GM23338 (cell line): ENCODE results near the gene GNAZ. TPM values are rescaled to one million over a fixed set of nuclear protein-coding genes. Genes with fewer than 3 reads are reported as not detected.

Experiments used
- ATAC-seq: fragments of 200-7000 bp; cut with Tn5 transposase; 3 replicates; pipeline ENCODE4 v1.9.1; 2020
- DNase-seq: peaks from one replicate; pipeline ENCODE4 v3.0.0-alpha.2; 2015; ENCODE audit warnings: low spot score
- H2AFZ ChIP-seq: fragments of 200-600 bp; sonication (generic); 2 replicates; pipeline ENCODE4 v1.8.0; 2016; ENCODE audit warnings: antibody characterized with exemption, mild to moderate bottlenecking, moderate library complexity
- H3F3A ChIP-seq: fragments of 200-600 bp; sonication (generic); replicated peaks from 2 replicates; pipeline ENCODE4 v1.8.0; 2017; ENCODE audit warnings: antibody characterized with exemption, mixed run types, low read depth
- H3K27ac ChIP-seq: fragments of 200-600 bp; sonication (generic); 2 replicates; pipeline ENCODE4 v1.6.1; 2016; ENCODE audit warnings: low read depth
- H3K27me3 ChIP-seq: fragments of 200-600 bp; sonication (generic); 2 replicates; pipeline ENCODE4 v1.8.0; 2016; ENCODE audit warnings: mild to moderate bottlenecking, mixed run types, moderate library complexity; ENCODE audit not compliant: insufficient read depth
- H3K36me3 ChIP-seq: fragments of 200-600 bp; sonication (generic); 2 replicates; pipeline ENCODE4 v1.8.0; 2016; ENCODE audit warnings: mild to moderate bottlenecking; ENCODE audit not compliant: insufficient read depth
- H3K4me1 ChIP-seq: fragments of 200-600 bp; sonication (generic); 2 replicates; pipeline ENCODE4 v1.8.0; 2016; ENCODE audit warnings: mild to moderate bottlenecking, moderate library complexity; ENCODE audit not compliant: insufficient read depth
- H3K4me2 ChIP-seq: fragments of 200-600 bp; sonication (generic); 2 replicates; pipeline ENCODE4 v1.7.1; 2017; ENCODE audit warnings: mixed run types
- H3K4me3 ChIP-seq: fragments of 200-600 bp; sonication (generic); 2 replicates; pipeline ENCODE4 v1.6.1; 2016; ENCODE audit warnings: mixed run types
- H3K79me2 ChIP-seq: fragments of 200-600 bp; sonication (generic); replicated peaks from 2 replicates; pipeline ENCODE4 v1.8.0; 2017; ENCODE audit warnings: mild to moderate bottlenecking; ENCODE audit not compliant: insufficient read depth
- H3K9me2 ChIP-seq: fragments of 200-600 bp; sonication (generic); 2 replicates; pipeline ENCODE4 v1.8.0; 2017; ENCODE audit not compliant: insufficient read depth
- H4K20me1 ChIP-seq: fragments of 200-600 bp; sonication (generic); replicated peaks from 2 replicates; pipeline ENCODE4 v1.8.0; 2017; ENCODE audit warnings: mild to moderate bottlenecking; ENCODE audit not compliant: insufficient read depth
- H3K27ac Mint-ChIP-seq: 2 replicates; pipeline ENCODE4 v1.8.0; 2020; ENCODE audit warnings: inconsistent platforms, mild to moderate bottlenecking, moderate library complexity, mixed read lengths
- H3K27me3 Mint-ChIP-seq: 3 replicates; pipeline ENCODE4 v1.8.0; 2022; ENCODE audit warnings: low read depth, mild to moderate bottlenecking, moderate library complexity, mixed read lengths, inconsistent platforms; ENCODE audit not compliant: insufficient read depth, poor library complexity
- H3K36me3 Mint-ChIP-seq: 3 replicates; pipeline ENCODE4 v1.8.0; 2021; ENCODE audit warnings: low read depth, mild to moderate bottlenecking, inconsistent platforms, moderate library complexity, mixed read lengths
- H3K4me1 Mint-ChIP-seq: 3 replicates; pipeline ENCODE4 v1.8.0; 2020; ENCODE audit warnings: mild to moderate bottlenecking, inconsistent platforms, mixed read lengths
- H3K4me3 Mint-ChIP-seq: 3 replicates; pipeline ENCODE4 v1.8.0; 2021; ENCODE audit warnings: moderate library complexity, mild to moderate bottlenecking, inconsistent platforms, mixed read lengths
- H3K9me3 Mint-ChIP-seq: 3 replicates; pipeline ENCODE4 v1.8.0; 2020; ENCODE audit warnings: moderate library complexity, mild to moderate bottlenecking, inconsistent platforms, mixed read lengths
- CREB1 ChIP-seq: fragments of 250-450 bp; sonication (Bioruptor Pico); IDR thresholded peaks from 2 replicates; pipeline ENCODE4 v1.5.0; 2020; ENCODE audit warnings: low read depth, mild to moderate bottlenecking, moderate library complexity
- EZH2 ChIP-seq: fragments of 200-600 bp; sonication (generic); IDR thresholded peaks from one replicate; pipeline ENCODE4 v1.8.0; 2017; ENCODE audit warnings: antibody characterized with exemption, mild to moderate bottlenecking, low read depth; ENCODE audit not compliant: unreplicated experiment
- NANOG ChIP-seq: IDR thresholded peaks from 2 replicates; pipeline ENCODE4 v1.6.1; 2016; ENCODE audit warnings: antibody characterized with exemption, borderline replicate concordance
- polyA plus RNA-seq: library from polyadenylated mRNA; unstranded; fragments of >200 nt; fragmentation: Nextera tagmentation; extraction: Ambion mirVana; gene quantifications from 2 replicates; pipeline ENCODE4 v1.2.1, GENCODE V29; 2016
- total RNA-seq: library from RNA; depleted of rRNA; stranded (reverse); fragments of >200 nt; shearing (Covaris generic); gene quantifications from 2 replicates; pipeline ENCODE4 v1.2.3, GENCODE V29; 2014
- TF ChIP-seq, protein P1 (sequence below): IDR thresholded peaks from one replicate; pipeline ENCODE4 v1.6.1; 2018; ENCODE audit warnings: antibody characterized with exemption; ENCODE audit not compliant: unreplicated experiment
- TF ChIP-seq, protein P2 (sequence below): IDR thresholded peaks from 2 replicates; pipeline ENCODE4 v1.6.1; 2016; ENCODE audit warnings: antibody characterized with exemption
- TF ChIP-seq, protein P3 (sequence below), 2 experiments: fragments of 200-600 bp in 1 of 2; sonication (generic) in 1 of 2; conservative IDR thresholded peaks; 2 replicates each; pipeline versions ENCODE4 v1.5.1 to v1.6.1; 2016 to 2017; ENCODE audit warnings: antibody characterized with exemption in 2 of 2, low read depth in 2 of 2, mild to moderate bottlenecking in 2 of 2, moderate library complexity in 1 of 2

GNAZ gene
- total and polyA plus RNA-seq, 2 experiments from 2014 or later, result 2.9 to 11.1 TPM

DNA sequence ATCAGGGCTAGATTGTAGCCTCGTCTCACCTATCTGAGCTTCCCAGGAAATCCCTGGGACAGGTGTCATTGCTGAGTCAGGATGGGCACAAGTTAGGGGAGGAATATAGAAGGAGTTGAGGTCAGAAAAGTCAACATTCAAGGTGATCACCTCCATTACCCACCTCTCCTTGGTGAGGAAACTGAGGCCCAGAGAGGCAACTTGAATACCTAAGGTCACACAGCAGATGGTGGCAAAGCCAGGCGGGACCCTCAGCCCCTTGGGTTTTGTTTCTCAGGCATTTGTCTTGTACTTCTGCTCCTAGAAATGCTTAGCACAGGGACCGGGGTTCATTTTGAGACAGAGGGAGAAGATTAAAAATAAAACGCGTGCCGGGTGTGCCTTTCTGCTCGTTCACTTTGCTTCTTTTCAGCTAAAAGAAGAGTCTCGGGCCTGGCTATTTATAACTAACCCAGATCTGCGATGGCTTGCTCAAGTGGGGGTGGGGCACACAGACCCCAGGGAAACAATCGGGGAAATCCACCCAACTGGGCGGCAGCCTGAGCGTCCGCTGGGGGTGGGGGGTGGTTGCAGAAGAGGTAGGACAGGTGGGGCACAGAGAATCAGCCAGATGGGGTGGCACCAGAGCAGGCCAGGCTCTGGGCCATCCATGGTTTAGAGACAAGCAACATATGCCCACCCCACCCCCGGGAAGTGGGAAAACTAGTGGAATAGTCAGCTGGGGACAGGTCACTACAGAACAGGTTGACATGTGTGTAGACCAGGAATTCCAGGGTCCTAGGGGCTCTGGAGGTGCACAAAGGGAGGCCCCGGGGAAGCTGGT, 3.9 kb upstream of the GNAZ start:
- DNase-seq (no peak), ATAC-seq (no peak)
- H3K36me3 ChIP-seq, result no peaks in the 10 kb centered on the region
- H3K27ac ChIP-seq, result no peak overlapping the region
- no peak overlapping the region for H3K4me3 ChIP-seq
- no peak overlapping the region; the same call in 2 of the 3 replicates for H3K4me3 Mint-ChIP-seq
- peaks cover 3% of the 10 kb centered on the region for H3K4me1 ChIP-seq
- TF ChIP-seq CREB1 (CRISPR knock-in tag) (no peak), EZH2 (no peak), NANOG (no peak)
- TF ChIP-seq, protein P1, sequence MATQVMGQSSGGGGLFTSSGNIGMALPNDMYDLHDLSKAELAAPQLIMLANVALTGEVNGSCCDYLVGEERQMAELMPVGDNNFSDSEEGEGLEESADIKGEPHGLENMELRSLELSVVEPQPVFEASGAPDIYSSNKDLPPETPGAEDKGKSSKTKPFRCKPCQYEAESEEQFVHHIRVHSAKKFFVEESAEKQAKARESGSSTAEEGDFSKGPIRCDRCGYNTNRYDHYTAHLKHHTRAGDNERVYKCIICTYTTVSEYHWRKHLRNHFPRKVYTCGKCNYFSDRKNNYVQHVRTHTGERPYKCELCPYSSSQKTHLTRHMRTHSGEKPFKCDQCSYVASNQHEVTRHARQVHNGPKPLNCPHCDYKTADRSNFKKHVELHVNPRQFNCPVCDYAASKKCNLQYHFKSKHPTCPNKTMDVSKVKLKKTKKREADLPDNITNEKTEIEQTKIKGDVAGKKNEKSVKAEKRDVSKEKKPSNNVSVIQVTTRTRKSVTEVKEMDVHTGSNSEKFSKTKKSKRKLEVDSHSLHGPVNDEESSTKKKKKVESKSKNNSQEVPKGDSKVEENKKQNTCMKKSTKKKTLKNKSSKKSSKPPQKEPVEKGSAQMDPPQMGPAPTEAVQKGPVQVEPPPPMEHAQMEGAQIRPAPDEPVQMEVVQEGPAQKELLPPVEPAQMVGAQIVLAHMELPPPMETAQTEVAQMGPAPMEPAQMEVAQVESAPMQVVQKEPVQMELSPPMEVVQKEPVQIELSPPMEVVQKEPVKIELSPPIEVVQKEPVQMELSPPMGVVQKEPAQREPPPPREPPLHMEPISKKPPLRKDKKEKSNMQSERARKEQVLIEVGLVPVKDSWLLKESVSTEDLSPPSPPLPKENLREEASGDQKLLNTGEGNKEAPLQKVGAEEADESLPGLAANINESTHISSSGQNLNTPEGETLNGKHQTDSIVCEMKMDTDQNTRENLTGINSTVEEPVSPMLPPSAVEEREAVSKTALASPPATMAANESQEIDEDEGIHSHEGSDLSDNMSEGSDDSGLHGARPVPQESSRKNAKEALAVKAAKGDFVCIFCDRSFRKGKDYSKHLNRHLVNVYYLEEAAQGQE, result no peak
- TF ChIP-seq, protein P2, sequence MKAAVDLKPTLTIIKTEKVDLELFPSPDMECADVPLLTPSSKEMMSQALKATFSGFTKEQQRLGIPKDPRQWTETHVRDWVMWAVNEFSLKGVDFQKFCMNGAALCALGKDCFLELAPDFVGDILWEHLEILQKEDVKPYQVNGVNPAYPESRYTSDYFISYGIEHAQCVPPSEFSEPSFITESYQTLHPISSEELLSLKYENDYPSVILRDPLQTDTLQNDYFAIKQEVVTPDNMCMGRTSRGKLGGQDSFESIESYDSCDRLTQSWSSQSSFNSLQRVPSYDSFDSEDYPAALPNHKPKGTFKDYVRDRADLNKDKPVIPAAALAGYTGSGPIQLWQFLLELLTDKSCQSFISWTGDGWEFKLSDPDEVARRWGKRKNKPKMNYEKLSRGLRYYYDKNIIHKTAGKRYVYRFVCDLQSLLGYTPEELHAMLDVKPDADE, result no peak
- TF ChIP-seq, protein P3, sequence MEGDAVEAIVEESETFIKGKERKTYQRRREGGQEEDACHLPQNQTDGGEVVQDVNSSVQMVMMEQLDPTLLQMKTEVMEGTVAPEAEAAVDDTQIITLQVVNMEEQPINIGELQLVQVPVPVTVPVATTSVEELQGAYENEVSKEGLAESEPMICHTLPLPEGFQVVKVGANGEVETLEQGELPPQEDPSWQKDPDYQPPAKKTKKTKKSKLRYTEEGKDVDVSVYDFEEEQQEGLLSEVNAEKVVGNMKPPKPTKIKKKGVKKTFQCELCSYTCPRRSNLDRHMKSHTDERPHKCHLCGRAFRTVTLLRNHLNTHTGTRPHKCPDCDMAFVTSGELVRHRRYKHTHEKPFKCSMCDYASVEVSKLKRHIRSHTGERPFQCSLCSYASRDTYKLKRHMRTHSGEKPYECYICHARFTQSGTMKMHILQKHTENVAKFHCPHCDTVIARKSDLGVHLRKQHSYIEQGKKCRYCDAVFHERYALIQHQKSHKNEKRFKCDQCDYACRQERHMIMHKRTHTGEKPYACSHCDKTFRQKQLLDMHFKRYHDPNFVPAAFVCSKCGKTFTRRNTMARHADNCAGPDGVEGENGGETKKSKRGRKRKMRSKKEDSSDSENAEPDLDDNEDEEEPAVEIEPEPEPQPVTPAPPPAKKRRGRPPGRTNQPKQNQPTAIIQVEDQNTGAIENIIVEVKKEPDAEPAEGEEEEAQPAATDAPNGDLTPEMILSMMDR (conservative IDR thresholded peaks at IDR 0.05; ENCODE audit: low read depth in 2 of 2), result no peak
- no peaks in the 10 kb centered on the region for H4K20me1 ChIP-seq
- no peaks in the 10 kb centered on the region for H3K9me2 ChIP-seq
- peaks cover 19% of the 10 kb centered on the region for H3K27me3 Mint-ChIP-seq
- no peaks in the 10 kb centered on the region for H3F3A ChIP-seq
- H3K36me3 Mint-ChIP-seq, result no peaks in the 10 kb centered on the region; the same call in 2 of the 3 replicates
- peaks cover 32% of the 10 kb centered on the region for H3K27me3 ChIP-seq
- no peak overlapping the region; the same call in 1 of the 2 replicates for H2AFZ ChIP-seq
- no peak overlapping the region for H3K4me2 ChIP-seq
- H3K79me2 ChIP-seq, result no peaks in the 10 kb centered on the region
- H3K4me1 Mint-ChIP-seq, result peaks cover 19% of the 10 kb centered on the region
- H3K27ac Mint-ChIP-seq, result no peak overlapping the region
- H3K9me3 Mint-ChIP-seq, result no peaks in the 10 kb centered on the region; the same call in 2 of the 3 replicates
